ENCODE data around the gene KRT33B. TPM values are rescaled to one million over a fixed set of nuclear protein-coding genes. Genes with fewer than 3 reads are reported as not detected.

KRT33B gene
- total and polyA plus RNA-seq, 2 of the 13 experiments (the other 11 are each of a cell fraction or from before 2014, with no cell fraction given): not detected

GRCh38 chr17:41329279-41329948, 40.2 kb downstream of the KRT33B start (continued):
- TF ChIP-seq HNF1A (IDR thresholded peaks at IDR 0.05; ENCODE audit: low read depth) (no peak), HNF1A (CRISPR knock-in tag; IDR thresholded peaks at IDR 0.05; ENCODE audit: borderline replicate concordance) (no peak), ZKSCAN8 (CRISPR knock-in tag; IDR thresholded peaks at IDR 0.05; ENCODE audit: borderline replicate concordance) (no peak), ZNF556 (CRISPR knock-in tag; IDR thresholded peaks at IDR 0.05; ENCODE audit: borderline replicate concordance) (0 out of 2 replicates have a peak, but pooled peaks have one; percentile 35), ZNF121 (CRISPR knock-in tag; IDR thresholded peaks at IDR 0.05) (no peak), ZFP90 (CRISPR knock-in tag; IDR thresholded peaks at IDR 0.05; ENCODE audit: borderline replicate concordance) (no peak), IKZF4 (CRISPR knock-in tag; IDR thresholded peaks at IDR 0.05; ENCODE audit: borderline replicate concordance, low read depth, not compliant biosample characterization) (no peak), MEIS2 (CRISPR knock-in tag; IDR thresholded peaks at IDR 0.05) (no peak), TFDP2 (CRISPR knock-in tag; IDR thresholded peaks at IDR 0.05) (no peak), ZNF772 (CRISPR knock-in tag; IDR thresholded peaks at IDR 0.05) (no peak), KLF13 (CRISPR knock-in tag; IDR thresholded peaks at IDR 0.05) (no peak), CSRNP2 (CRISPR knock-in tag; conservative IDR thresholded peaks at IDR 0.05; ENCODE audit: low read depth) (no peak), JDP2 (CRISPR knock-in tag; IDR thresholded peaks at IDR 0.05; ENCODE audit: borderline replicate concordance) (no peak), ZSCAN31 (CRISPR knock-in tag; IDR thresholded peaks at IDR 0.05; ENCODE audit: low read depth) (no peak), JARID2 (CRISPR knock-in tag; IDR thresholded peaks at IDR 0.05; ENCODE audit: insufficient replicate concordance) (no peak), KLF16 (CRISPR knock-in tag; IDR thresholded peaks at IDR 0.05) (no peak), ZNF30 (CRISPR knock-in tag; IDR thresholded peaks at IDR 0.05) (no peak), HMG20A (CRISPR knock-in tag; IDR thresholded peaks at IDR 0.05; ENCODE audit: borderline replicate concordance) (no peak; the same call in 1 of the 2 replicates), ZNF598 (CRISPR knock-in tag; IDR thresholded peaks at IDR 0.05; ENCODE audit: borderline replicate concordance) (no peak; the same call in 1 of the 2 replicates), ATM (IDR thresholded peaks at IDR 0.05; ENCODE audit: borderline replicate concordance) (no peak), POGZ (CRISPR knock-in tag; IDR thresholded peaks at IDR 0.05) (no peak), PRMT3 (CRISPR knock-in tag; IDR thresholded peaks at IDR 0.05; ENCODE audit: borderline replicate concordance, low read depth) (no peak), ZNF224 (CRISPR knock-in tag; IDR thresholded peaks at IDR 0.05) (no peak), ZNF619 (CRISPR knock-in tag; IDR thresholded peaks at IDR 0.05) (peak; percentile 64; the same call in 1 of the 2 replicates)
